ENCODE measurements around the gene SRD5A3. TPM values are rescaled to one million over a fixed set of nuclear protein-coding genes. Genes with fewer than 3 reads are reported as not detected.

SRD5A3 gene
- total and polyA plus RNA-seq, 9 of the 15 experiments (the other 6 are each of a cell fraction or from before 2014, with no cell fraction given), result 2.5 to 37.0 (median 13.3) TPM

GRCh38 chr4:55336138-55337034 lies 9.7 kb upstream of the SRD5A3 start (continued):
- TF ChIP-seq MGA (IDR thresholded peaks at IDR 0.05) (no peak), AFF1 (IDR thresholded peaks at IDR 0.05; ENCODE audit: low read depth in 1 of 2, partially characterized antibody in 2 of 2) (no peak), NFXL1 (CRISPR knock-in tag; IDR thresholded peaks at IDR 0.05) (no peak), TARDBP (IDR thresholded peaks at IDR 0.05) (no peak), GATA2 (CRISPR knock-in tag; IDR thresholded peaks at IDR 0.05) (no peak), ZKSCAN3 (CRISPR knock-in tag; IDR thresholded peaks at IDR 0.05) (no peak), ZNF668 (CRISPR knock-in tag; IDR thresholded peaks at IDR 0.05) (no peak), HBP1 (CRISPR knock-in tag; IDR thresholded peaks at IDR 0.05) (no peak), MBD2 (IDR thresholded peaks at IDR 0.05; ENCODE audit: borderline replicate concordance, low read depth) (no peak), ZNF561 (CRISPR knock-in tag; conservative IDR thresholded peaks at IDR 0.05) (no peak)
